Stimulated activated CD4-positive, alpha-beta T cell treated with anti-CD3 and anti-CD28 coated beads, TNF-alpha, amount 100 ng/mL, for 4 hours (primary cell): ENCODE data around the gene AGPAT2.

Source experiments
- DNase-seq, 3 experiments: peaks; one replicate each; pipeline ENCODE4 v3.0.0-alpha.2; 2020; ENCODE audit warnings: low read depth in 3 of 3

The AGPAT2 gene

DNA sequence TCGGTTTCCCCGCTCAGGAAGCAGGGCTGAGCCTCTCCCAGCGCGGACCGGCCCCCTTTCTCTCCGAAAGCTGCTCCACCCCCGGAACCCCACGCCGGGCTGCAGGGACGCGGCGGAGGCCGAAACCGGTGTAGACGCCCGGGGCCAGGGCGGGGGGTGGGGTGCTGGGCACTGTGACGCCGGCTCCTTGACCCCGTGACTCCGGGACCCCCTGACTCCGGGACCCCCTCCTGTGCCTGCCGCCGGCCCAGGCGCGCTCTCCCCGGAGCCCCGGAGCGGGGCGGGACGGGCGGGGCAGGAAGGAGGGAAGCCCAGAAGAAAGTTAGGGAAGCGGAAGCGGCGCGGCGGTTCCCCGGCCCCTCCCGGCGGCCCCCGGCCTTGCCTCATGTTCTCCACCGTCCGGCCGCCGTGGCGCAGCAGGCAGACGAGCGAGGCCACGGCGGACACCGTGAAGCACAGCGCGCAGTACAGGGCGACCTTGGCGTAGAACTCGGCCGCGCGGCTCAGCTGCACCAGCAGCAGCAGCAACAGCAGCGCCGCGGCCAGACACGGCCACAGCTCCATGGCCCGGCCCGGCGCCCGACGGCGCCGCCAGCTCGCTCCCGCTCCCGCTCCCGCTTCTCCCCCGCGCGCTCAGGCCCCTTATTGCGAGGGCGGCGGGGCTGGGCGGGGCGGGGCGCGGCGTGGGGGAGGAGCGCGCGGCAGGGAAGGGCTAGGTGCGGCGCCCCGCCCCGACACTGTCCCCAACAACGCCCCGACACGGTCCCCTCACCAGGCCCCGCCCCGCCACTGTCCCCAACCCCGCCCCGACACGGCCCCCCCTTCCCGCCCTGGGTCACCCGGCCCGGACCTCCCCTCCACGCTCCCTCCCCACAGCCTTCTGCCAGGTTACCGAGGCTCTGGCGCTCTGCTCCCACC lies at the start of gene AGPAT2:
Gene AGPAT2, minus strand, starts transcription at position 664 of the 918 bp plus-strand sequence. Its CDS starts 100 bp downstream, at position 564.
- DNase-seq: peak; percentile 37 to 55 (median 47)

DNA sequence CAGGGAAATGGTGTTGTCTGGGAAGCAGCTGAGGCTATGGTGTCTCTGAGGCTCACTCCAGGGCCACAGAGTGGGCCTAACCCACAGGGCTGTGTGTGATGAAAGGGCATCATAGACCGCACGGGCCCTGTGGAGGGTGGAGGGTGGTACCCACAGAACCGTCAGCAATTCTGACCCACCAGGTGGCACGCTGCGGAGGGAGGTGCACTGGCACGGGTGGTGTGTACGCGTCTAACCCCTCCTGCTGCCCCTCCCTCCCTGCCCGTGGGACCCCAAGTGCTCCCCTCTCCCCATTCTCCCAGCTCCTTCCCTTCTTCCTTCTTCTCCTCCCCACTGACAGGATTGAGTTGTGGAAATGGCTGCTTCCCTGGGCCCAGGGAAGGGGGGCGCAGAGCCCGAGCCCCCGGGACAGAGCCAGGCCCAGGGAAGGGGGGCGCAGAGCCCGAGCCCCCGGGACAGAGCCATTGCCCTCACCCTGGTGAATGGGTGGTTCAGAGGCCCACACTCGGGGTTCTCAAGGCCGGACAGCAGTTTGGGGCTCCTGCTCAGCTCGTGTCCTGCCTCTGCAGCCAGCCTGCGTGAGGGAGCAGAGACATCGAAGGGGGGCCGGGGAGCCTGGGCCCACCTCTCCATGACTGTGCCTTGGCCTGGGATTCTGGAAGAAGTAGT lies 48.7 kb upstream of the AGPAT2 start:
- DNase-seq: no peak

DNA sequence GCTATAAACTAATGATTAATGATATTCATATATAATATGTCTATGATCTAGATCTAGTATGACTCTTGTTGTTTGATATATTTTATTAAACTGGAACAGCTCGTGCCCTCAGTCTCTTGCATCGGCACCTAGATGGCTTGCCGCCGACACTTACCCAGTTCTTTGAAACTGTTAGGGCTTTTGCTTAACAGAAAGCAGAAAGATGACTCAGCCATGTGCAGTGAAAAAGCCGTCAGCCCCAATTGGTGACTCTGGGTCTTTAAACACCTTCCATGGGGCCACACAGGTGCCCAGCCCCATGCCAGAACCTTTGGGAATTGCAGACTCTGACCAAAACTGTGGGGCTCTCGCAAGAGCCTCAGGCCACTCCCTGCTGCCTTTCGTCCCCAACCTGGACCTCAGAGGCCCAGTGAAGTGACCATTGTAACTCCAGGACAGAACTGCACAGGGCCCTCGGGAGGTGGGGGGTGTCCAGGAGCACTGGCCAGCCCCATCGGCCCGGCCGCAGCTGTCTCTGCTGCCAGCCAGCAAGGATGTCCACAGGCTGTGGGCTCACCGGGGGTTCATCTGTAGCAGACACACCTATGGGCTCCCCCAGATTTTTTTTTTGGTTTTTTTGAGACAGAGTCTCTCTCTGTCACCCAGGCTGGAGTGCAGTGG lies 47.7 kb upstream of the AGPAT2 start:
- DNase-seq: no peak

DNA sequence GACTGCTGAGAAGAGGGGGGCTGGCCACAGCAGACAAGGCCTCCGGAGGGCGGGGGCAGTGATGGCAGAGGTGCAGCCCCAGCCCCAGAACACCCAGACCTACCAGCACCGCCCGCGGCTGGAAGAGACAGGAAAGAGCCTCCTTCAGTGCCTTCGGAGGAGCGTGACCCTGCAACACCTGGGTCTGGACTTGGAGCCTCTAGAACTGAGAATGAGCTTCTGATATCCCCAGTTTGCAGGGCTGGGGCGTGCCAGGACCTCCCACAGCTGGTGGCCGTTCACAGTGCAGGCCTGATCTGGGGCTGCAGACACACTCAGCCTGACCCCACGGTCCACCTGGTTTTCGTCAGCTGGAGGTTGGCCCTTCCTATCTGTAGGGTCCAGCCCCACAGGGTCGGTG lies 46.4 kb upstream of the AGPAT2 start:
- no peak for DNase-seq

DNA sequence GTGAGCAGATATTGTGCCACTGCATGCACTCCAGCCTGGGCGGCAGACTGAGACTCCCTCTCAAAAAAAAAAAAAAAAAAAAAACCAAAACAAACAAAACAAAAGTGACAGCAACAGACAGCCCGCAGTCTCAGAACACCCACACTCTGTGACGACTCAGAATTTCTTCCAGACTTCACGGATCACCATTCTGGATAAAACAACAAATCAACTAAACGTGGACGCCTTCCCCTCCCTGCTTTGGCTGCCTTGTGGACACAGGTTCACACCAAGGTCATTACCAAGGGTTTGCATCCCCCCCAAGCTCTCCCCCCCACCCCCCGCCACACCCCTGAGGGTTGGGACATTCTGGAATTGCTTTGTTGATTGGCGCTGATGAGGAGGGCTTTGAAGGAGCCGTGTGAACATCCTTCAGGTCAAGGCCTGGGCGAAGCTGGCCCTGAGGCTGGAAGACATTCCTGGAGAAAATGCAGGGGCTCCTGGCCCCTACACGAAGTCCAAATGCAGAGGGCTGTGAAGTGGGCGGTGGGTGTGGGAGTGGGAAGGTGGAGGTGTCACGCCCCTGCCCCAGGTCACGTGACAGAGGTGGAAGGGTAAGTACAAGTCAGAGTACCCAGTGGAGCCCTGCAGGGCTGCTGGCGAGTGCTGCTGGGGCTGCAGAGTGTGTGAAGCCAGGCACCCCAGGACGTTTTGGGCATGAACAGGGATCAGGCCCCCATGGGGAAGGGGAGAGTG lies 45.4 kb upstream of the AGPAT2 start:
- DNase-seq: no peak

DNA sequence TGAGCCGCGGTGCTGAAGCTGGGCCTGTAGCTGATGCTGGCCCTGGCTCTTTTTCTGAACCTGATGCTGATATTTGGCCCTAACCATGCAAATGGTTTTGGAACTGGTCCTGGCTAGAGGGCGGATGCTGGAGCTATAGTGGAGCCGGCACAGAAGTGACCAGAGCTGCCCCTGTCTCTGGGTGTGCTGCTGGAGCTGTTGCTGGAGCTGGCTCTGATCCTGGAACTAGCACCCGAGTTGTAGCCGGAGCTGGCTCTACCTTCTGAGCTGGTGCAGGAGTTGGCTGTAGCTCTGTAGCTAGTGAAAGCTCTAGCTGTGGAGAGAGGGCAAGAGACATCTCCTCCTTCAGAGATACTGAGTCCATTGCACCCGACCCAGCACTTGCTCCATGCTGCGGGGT lies 42.7 kb upstream of the AGPAT2 start:
- no peak for DNase-seq

DNA sequence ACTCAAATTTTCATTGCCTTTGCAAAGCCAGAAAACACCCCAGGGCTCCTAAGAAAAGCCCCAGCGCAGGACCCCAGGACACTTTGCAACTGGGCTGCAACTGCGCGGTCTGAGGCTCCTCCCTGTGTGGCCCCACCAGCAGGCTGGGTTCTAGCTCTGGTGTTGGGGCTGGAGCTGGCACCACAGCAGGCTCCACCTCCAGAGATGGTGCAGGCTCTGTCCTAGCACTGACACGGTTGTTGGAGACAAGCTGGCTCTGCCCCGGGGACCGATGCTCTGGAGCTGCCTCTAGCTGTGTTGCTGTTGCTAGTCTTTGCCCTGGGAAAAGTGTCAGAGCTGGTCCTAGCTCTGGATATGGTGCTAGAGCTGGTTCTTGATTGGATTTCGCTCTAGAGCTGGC lies 41.9 kb upstream of the AGPAT2 start:
- DNase-seq: no peak

DNA sequence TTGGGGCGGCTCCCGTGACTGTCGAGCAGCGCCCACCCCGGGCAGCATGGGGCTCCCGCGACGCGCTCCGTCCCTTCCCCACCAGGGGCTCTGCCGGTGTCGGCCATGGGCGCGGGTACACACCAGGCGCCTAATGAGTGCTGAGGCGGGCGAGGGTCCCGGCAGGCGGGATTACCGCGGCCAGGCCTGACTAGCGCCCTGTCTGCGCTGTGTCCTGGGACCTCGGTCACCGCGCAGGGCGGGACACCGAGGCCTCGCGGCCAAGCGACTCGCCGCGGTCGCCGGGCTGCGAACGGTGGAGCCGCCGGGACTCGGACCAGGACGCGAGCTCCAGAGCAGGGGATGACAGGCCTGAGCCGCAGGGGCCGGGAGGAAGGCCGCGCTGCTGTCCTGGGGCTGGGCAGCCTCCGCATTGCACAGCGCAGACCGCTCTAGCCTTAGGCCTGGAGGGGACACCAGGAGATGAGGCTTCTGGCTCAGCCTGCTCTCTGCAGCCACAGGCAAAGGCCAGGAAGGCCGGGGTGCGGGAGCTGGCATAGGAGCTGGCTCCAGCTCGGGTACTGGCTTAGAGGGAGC lies 41.4 kb upstream of the AGPAT2 start:
- no peak for DNase-seq

DNA sequence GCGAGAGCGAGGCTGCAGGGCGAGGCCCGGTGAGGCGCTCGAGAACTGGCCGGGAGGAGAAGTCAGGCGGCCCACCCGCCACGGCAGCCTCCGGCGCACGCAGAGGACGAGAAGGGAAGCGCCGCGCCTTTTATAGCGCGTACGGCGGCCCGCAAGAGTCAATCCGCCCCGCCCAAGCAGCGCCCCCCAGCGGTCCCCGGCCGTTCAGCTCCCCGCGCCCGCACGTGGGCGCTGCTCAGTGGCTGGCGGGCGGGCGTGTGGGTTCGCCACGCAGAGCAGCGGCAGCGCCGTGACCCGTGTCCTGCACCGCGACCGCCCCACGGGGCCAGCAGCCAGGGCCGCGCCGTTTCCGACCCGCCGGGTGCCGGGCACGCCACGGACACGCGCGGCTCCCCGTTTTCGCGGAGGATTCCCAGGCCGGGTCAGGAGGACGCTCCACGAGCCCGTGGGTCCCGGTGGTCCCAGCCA lies 40.9 kb upstream of the AGPAT2 start:
- DNase-seq: peak; percentile 88 to 94 (median 91)

DNA sequence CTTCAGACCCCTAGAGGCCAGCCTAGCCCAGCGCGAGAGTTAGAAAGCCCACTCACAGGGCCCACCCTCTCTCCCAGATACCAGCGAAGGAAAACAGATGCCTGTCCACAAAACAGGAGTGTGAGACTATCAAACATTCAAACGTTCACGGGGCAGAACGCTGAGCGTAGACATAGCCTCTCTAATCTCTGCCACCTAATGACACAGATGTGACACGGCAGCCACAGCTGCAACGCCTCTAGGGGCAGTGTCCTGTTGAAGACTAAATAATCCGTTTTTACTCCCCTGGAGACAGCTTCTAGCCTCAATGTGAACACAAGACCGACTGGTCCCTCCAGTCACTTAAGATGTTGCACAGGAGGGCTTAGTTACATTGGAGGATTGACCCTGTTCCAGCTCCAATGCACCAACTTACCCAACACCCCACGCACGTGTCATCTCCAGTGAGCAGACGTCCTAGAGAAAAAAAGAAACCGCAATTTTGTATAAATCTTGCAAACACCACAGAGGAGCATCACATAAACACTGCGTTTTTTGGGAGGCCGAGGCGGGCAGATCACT lies 39.5 kb upstream of the AGPAT2 start:
- no peak for DNase-seq

DNA sequence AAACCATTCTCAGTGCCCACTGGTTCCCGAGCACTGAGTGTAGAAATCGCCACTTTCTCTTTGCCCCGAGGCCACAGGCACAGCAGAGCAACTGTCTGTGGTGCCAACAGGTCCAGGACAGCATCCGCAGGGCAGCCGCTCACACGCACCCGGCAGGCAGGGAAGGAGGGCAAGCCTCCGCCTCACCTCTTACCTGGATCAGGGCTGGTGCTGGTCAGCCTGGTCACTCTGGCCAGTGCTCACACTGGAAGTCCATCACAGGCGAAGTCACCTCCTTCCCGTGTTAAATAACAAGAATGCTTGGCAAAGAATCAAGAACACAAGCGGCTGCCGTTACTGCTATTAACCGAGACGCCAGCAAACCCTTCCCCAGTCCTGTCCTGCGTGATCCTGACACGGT lies 38.9 kb upstream of the AGPAT2 start:
- DNase-seq: no peak

DNA sequence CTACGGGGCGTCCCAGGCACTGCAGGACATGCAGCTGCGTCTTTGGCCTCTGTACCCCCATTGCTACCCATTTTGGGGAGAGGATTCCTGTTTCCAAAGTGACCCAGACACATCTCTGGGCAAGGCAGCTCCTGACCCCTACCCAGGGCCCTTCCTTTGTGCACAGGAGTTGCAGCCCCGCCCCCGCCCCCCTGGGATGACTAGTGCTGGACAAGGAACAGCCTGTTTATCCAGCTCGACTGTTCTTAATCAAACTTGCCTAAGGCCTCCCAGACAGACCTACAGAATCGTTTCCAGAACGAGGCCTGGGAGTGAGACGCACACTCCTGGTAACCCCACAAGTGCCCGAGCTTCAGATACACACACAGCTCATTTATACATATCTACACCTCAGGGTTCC lies 38.4 kb upstream of the AGPAT2 start:
- DNase-seq: no peak

DNA sequence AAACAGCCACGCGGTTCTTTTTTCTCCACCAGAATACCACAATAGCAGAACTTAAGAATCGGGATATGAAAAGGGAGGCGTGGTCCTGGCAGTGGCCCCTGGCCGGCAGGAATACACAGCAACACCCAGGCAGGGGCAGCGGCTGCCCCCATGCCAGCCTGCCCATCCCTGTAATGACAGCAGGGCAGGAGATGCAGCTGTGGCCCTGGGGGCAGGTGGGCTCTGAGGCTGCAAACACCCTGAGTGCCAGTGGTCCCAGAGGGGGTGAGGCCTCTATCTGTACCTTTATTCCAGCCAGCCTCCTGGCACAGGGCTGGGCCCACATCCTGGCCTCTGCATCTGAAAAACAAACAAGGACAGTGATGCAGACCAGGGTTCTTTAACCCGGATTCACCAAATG lies 37.5 kb upstream of the AGPAT2 start:
- DNase-seq: no peak

DNA sequence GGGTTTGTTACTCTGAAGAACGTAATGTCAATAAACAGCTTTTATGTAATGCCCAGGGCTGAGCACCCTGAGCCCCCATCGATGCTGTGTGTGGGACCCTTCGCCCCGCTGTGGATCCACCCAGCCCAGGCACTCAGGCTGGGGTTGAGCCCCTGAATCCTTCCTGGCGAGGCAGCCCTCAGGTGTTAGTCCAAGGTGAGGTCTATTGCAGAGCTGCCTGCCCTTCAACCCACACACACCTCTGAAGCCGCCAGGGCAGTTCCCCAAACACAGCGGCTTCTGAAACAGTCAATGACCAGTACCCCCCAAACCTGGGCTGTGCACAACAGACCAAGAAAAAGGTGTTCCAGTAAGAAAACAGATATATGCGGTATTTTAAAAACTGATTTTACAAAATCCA lies 36.7 kb upstream of the AGPAT2 start:
- DNase-seq: no peak

DNA sequence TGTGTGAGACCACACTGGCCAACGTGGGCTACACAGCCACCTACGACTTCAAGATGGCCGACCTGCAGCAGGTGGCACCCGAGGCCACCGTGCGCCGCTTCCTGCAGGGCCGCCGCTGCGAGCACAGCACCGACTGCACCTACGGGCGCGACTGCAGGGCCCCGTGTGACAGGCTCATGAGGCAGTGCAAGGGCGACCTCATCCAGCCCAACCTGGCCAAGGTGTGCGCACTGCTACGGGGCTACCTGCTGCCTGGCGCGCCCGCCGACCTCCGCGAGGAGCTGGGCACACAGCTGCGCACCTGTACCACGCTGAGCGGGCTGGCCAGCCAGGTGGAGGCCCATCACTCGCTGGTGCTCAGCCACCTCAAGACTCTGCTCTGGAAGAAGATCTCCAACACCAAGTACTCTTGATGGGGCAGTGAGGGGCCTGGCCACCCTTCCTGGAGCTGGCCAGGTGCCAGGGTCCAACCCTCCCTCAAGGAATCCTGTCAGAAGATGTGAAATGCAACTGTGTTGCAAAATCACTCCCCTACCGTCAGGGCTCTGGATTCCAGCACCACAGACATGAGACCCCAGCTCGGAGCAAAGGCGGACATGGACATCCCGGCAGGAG lies 36.2 kb upstream of the AGPAT2 start:
- DNase-seq: no peak

DNA sequence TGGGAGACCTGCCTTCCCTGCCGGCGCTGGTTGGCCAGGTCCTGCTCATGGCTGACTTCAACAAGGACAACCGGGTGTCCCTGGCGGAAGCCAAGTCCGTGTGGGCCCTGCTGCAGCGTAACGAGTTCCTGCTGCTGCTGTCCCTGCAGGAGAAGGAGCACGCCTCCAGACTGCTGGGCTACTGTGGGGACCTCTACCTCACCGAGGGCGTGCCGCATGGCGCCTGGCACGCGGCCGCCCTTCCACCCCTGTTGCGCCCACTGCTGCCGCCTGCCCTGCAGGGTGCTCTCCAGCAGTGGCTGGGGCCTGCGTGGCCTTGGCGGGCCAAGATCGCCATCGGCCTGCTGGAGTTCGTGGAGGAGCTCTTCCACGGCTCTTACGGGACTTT lies 35.7 kb upstream of the AGPAT2 start:
- no peak for DNase-seq

DNA sequence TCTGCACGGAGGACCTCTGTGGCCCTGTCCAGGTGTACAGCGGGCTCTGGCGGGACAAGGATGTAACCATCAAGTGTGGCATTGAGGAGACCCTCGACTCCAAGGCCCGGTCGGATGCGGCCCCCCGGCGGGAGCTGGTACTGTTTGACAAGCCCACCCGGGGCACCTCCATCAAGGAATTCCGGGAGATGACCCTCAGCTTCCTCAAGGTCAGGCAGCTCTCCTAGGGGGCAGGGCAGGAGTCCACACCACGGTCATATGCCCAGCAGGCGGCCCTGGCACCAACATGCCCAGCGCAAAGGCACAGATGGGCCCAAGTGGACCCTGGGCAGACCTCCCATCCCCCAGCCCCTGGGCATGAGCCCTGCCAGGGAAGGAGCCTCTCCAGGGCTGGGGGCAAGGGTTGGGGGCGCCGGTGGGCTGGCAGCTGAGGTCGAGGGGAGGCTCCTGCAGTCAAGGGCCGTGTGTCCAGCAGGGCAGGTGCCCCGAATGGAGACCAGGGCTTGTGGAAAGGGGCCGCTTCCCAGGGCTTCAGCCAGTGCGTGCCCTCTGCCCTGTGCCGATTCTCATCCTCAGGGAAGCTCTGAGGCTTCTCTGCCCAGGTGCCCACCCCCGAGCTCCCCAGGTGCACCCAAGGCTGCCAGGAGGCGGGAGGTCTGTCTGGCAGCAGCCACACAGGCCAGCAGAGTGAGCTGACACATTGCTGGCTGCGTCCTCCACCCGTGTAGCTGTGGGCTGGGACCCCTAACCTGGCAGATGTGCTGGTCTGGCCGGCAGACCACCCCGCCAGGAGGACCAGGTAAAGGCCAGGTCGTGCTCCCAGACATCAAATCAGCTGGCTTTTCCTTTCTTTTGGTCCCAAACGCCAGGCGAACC lies 35.1 kb upstream of the AGPAT2 start:
- DNase-seq: no peak

DNA sequence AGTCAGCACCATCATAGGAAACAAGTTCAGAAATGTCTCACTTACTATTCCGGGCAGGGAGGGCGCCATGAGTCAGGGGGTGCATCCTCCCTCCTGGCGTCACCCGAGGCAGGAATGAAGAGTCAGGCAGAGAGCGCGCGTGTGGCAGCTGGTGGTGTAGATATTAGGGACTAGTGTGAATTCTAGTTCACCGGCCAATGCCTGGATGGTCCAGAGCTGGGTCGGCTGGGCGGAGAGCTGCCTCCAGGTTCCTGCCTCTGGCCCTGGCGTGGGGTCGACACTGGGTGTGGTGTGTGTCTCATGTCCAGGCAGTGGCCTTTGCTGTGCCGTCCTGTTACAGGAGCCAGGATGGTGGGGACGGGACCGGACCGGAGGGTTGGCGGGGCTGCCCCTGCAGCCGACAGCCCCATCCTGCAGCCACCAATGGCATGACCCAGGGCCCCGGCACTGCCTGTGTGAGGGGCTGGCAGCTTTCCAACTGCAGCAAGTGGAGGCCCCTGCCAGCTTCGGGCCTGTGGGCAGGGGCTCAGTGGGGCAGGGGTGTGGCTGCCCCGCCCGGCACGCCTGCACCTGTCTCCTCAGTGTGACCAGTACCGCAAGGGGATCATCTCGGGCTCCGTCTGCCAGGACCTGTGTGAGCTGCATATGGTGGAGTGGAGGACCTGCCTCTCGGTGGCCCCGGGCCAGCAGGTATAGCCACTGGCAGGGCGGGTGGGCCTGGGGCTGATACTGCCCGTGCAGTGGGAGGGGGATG lies 34.3 kb upstream of the AGPAT2 start:
- no peak for DNase-seq

DNA sequence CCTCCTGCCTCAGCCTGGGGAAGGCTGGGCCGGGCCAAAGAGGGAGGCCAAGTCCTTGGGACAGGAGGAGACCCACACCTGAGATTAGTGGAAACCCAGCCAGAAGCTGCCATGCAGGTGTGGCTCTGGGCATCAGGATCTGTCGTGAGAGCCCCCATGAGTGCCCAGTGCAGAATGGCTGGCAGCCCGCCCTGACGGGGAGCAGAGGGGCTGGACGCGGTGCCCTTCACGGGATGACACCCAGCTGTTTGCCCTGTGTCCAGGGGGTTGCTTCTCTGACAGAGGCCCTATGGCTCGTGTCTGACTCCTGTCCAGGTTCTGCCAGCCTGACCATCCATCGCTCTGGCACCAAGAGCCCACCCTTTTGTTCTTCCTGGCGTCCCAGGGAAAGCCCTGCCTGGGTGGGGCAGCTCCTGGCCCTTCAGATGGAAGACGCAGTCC lies 33.7 kb upstream of the AGPAT2 start:
- DNase-seq: no peak
